GM19043 (cell line): ENCODE measurements around the gene CD300LD.

Experiments used
- ATAC-seq: cut with Tn5 transposase; IDR thresholded peaks from one replicate; pipeline ENCODE4 v1.9.1; 2021; ENCODE audit warnings: low read depth; ENCODE audit not compliant: unreplicated experiment

CD300LD gene

DNA sequence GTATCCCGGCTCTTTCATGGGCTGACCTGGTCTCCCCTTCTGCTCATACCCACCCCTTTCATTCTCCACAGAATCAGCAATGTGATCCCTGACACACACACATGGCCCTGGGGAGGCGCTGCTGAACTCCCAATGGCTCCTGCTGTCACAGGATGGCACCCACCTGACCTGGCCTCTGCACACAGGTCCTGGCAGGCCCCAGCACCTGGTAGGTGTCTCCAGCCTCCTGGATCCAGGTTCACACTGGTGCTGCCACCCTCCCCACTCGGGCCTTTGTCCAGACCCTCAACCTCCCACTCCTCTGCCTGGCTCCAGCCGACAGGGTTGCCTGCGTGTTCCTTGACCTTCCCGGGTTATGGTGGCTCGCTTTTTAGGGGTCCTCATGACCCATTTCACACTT, 44.8 kb downstream of the CD300LD start:
- no peak for ATAC-seq

DNA sequence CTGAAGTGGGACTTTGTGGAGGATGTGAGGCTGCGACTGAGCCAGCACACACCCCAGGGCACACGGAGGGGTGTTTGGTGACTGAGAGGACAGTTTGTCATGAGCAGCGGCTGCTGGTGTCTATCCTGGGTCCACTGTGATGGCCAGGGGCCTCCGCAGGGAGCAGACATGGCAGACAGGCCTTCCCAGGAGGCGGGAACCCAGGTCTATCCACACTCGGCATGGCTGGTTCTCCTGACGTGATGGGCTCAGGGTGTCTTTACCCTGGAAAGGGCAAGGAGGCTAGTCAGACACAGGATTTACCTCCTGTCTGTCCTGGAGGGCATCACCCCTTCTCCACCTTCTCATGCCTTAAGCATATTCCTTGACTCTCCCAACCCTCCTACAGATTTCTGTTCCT, 45.5 kb downstream of the CD300LD start:
- no peak for ATAC-seq

DNA sequence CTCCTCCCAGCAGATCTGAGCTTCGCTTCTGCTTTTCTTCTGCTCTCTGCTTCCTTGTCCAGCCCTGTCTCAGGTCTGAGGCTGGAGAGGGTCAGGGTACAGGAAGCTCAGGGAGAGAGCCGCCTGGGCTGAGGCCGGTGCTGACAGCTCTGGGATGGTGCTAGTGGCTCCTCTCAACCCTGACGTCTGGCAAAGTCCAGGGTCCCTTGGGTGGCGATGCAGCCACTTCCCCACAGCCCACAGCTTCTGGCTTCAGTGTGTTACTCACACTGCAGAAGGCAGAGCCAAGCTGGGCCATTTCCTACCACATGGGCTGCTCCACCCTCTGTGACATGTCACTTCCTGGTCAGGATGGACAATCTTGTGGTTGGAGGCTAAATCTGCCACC, 46.2 kb downstream of the CD300LD start, which contains the start of gene CD300C:
TSS of gene CD300C (minus strand) at position 273 of the 388 bp plus-strand sequence. CDS start 333 bp downstream, outside the sequence.
- ATAC-seq = no peak

DNA sequence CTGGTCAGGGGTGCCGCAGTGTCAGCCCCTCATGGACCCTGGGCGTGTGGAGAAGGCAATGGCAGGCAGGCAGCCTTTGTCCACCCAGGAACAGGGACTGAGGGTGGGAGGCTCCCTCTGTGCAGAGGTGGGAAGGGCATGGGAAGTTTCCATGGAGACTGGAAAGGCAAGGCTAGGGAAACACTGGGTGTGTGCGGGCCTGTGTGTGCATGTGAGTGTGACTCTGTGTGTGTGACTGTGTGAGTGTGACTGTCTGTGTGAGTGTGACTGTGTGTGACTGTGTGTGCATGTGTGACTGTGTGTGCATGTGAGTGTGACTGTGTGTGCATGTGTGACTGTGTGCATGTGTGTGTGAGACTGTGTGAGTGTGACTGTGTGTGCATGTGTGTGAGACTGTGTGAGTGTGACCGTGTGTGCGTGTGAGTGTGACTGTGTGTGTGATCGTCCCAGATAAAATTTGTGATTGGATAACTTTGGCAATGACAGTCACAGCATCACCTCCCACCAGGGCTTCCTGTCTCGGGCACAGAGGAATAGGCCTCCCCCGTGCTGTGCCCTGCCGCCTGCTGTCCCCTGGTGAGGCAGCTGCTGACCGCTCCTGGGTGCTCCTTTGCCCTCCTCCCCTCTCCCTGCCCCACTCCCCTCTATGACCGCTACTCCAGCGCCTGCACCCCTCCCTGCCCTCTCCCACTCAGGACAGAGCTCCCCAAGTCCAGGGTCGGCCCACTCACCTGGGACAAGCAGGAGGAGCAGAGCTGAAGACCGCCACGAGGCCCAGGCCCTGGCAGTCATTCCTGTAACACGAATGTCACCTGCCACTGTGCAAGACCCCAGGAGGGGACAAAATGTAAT, 46.9 kb downstream of the CD300LD start:
- ATAC-seq = no peak

DNA sequence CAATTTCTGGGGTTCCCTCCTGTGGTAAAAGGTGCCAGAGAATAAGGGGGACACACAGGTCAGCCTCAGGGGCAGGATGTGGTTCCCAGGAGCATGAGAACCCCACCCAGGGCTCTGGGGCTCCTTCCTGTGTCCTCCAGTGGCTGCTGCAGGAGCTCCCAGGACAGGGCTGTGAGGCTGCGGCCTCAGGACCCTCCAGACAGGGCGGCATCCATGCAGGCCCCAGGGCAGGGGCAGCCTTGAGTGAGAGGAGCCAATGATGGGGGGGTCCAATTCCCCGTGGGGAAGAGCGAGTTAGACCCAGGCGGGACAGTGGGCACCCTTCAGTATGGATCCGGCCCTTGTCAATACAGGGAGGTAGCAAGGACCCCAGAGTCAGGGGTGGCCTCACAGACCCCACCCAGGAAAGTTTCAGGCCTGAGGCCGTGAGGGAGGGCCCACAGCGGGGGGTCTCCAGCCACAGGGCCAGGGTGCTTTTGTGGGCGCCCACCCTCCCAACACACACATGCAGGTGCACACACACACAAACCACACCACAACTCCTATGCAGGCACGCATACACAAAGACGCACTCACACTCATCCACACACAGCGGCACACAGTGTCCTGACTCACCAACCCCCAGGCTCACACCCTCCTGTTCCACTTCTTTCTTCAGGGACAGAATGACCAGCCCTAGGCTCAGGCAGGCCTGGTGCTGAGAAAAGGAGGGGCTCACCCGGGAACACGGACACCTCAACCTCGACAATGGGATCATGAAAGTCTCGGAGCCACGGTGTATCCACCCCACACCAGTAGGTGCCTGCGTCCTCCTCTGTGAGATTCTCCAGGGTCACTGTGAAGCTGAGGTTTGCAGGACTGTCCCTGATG, 48.0 kb downstream of the CD300LD start:
- no peak for ATAC-seq

DNA sequence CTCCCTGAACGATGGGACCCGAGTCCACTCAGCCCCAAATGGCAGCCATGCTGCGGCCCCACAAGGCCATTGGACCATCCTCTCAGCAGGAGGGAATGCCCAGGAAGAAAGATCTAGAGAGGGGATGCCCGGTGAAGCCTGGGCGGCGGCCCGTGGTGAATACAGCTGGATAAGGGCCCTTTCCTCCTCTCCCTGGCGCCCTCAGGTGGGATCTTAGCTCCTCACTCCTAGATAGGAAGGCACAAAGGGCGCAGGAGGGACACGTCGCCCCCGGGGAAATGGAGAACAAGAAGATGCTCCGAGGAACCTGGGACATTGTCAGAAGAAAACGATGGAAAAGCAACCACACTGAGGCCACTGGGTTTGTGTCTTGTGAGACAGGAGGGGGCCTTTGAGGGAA, 48.7 kb downstream of the CD300LD start:
- no peak for ATAC-seq

DNA sequence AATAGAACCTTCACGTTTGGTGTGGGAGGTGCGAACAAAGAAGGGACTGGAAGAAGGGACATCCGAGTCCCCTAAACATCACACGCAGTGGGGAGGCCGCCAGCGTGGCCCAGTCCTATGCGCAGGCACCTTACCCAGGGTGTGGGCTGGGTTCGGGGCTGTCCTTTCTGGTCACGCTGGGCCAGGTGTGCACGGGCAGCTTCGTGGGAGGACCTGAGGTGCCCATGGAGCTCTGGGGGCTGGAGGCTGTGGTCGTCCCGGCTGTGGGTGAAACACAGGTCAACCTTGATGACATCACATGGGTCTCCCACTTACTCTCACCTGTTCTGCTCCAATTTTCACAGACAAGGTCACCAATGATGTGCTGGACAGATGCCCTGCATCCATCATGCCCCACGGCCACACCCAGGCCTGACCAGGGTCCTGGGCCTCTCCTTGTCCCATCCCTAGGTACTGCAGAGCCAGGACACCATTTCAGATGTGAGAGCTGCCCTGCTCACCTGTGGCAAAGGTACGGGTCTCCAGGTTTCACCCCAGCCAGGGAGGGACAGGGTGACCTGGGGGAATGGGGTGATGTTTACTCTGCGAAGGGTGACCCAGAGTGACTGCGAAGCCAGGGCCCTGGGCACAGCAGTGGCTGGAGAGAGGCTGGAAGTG, 49.2 kb downstream of the CD300LD start:
- no peak for ATAC-seq

DNA sequence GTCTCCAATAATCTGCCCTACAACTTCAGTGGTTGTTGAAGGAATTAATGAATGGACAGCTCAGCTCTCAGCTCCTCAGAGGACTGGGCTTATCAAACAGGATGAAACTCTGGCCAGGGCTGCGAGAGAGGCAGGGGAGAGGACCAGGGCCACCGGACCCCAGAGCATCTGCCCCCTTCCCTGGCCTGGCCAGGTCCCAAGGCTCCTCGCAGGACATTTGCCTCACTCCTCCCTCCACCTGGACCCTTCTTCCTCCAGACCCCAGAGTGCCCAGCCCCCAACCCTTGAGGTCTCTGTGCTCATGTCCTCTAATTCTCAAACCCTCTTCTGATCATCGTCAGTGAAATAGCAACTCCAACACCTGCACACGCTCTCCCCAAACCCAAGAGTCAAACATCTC, 49.9 kb downstream of the CD300LD start:
- no peak for ATAC-seq

DNA sequence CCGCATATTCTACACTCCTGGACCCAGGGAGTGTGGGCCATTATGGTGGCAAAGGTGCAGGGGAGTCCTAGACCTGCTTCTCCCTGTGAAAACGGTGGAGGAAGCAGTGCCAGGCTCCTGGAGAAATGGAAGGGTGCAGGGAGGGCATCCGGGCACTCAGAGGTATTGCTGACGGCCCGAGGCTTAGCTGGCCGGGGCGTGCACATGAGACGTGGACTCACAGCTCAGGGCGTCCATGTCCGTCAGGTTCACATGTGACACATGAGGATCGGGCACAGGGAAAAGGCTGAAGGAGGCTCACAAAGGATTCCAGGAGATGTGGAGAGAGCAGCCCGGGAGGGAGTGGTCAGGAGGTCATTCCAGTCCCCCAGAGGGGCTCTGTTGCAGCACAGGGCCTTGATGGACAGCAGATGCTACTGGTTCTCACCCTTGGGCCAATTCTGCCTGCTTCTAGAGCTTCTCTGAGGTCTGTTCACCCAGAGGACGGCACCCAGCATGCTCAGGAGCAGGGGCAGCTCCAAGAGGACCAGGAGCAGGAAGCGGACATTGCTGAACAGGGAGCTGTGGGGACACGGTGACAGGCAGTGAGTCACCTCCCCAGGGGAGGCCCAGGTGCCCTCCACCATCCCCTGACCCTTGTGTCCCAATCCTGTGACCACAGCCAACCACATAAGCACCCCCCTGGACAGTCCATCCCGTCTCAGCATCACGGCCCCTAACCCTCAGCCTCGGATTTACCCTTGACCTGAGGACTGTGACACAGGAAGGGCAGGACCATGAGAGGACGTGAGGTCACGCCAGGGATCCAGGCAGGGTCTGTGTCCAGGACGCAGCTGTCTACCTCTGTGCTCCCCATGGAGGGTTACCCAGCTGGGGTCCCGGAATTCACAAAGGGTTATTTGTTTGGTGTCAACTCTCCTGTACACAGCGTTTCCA, 50.6 kb downstream of the CD300LD start:
- ATAC-seq = no peak

DNA sequence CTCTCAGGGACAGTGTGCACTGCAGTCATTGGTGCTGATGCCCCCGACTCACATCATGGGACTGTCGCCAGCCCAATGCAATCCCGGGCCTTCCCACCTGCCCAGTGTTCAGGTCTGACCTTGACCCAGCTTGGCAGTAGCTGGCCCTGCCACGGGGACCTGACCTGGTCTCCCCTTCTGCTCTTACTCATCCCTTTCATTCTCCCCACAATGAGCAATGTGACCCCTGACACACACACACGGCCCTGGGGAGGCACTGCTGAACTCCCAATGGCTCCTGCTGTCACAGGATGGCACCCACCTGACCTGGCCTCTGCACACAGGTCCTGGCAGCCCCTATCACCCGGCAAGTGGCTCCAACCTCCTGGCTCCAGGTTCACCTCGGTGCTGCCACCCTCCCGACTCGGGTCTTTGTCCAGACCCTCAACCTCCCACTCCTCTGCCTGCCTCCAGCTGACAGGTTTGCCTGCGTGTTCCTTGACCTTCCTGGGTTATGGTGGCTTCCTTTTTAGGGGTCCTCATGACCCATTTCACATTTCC, 52.7 kb downstream of the CD300LD start:
- no peak for ATAC-seq

DNA sequence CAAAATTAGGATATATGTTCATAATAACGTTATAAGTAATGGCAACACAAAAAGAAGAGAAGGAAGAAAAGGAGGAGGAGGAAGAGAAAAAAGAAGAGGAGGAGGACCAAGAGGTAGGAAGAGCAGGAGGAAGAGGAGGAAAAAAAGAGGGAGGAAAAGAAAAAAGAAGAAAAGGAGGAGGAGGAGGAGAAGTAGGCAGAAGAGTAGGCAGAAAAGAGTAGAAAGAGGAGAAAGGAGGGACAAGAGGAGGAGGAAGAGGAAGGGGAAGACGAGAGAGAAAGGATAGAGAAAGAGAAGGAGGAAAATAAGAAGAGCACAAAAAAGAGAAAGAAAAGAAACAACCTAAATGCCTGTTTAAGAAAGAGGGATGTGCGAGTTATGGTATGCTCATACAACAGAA, 55.2 kb downstream of the CD300LD start:
- no peak for ATAC-seq

DNA sequence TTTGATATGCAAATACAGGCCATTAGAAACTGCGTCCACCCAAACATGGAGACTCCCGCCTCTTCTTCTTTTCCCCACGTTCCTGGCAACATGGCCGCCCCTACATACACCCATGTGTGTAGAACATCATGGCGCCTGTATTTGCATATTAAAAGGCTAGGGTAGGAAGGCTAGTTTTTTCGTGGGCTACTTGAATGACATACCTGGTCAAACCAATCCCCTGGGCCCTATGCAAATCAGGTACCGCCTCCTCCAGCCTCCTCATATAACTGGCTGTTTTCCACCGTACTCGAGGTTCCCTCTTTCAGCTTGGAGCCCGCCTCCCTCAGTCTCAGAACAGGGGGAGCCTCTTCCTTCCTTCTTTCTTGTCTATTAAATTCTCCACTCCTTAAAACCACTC, 60.0 kb downstream of the CD300LD start:
- ATAC-seq = no peak

DNA sequence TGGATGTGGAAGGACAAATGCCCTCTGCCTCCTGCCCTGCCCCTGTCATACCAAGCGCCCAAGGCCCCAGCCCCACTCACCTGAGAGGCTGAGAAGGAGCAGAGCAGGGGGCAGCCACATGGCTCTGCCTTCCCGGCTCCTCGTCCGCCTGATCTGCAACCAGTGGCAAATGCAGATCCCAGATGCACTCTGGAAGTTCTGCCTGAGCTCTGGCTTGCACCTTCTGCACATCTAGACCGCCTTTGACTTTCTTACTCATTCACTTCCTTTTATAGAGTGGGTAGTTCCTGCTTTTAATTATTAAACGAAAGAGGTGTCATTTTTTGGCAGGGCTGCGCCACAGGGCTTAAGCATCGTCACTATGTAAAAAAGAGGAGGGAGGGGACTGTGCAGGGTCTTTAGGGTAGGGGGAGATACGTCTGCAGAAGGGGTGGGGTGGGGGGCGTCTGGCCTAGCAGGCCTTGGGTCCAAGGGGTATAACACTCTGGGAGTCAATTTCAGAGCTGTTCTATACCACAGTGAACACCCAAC, 60.8 kb downstream of the CD300LD start, which contains the start of gene CD300LB:
TSS of gene CD300LB (minus strand) at position 245 of the 531 bp plus-strand sequence. CDS start at position 120, 125 bp downstream.
- ATAC-seq = no peak

DNA sequence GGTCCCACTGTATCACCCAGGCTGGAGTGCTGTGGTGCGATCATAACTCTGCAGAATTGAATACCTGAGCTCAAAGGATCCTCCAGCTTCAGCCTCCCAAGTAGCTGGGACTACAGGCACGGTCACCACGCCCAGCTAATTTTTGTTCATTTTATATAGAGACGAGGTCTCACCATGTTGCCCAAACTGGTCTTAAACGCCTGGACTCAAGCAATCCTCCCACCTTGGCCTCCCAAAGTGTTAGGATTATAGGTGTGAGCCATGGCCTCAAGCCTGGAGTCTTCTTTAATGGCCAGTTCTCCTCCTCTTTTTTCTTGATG, 61.3 kb downstream of the CD300LD start:
- ATAC-seq = no peak
